Coronary artery (tissue), 2 donors: ENCODE results near the gene QTRT2.

Experiments
- DNase-seq: peaks from one replicate; pipeline ENCODE4 v3.0.0-alpha.2; 2017; ENCODE audit warnings: low spot score
- H3K27ac ChIP-seq, 2 donors: fragments of 200-600 bp; sonication (generic); one replicate each; pipeline ENCODE4 v1.5.1; 2016 to 2019
- H3K4me3 ChIP-seq: fragments of 200-600 bp; sonication (generic); 2 replicates; pipeline ENCODE4 v1.5.1; 2016; ENCODE audit warnings: mild to moderate bottlenecking, moderate library complexity
- TF ChIP-seq, protein P1 (sequence below): fragments of 200-600 bp; sonication (generic); IDR thresholded peaks from one replicate; pipeline ENCODE4 v1.5.1; 2019; ENCODE audit warnings: antibody characterized with exemption

QTRT2 gene

DNA sequence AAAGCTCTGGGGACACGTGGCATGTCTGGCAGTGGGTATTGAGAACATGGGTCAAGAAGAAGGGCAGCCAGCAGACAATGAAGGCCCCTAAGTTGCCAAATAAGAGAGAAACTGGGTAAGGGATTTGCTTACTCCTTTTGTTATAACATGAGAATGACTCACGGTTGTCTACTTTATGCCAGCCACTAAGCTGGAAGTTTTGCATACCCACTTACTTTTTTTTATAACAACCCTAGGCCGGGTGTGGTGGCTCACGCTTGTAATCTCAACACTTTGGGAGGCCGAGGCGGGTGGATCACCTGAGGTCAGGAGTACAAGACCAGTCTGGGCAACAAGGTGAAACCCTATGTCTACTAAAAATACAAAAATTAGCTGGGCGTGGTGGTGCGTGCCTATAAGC, 72.3 kb downstream of the QTRT2 start:
- no peak for DNase-seq
- Histone ChIP-seq H3K4me3 (no peak overlapping the region), H3K27ac (no peak overlapping the region)
- TF ChIP-seq, protein P1, sequence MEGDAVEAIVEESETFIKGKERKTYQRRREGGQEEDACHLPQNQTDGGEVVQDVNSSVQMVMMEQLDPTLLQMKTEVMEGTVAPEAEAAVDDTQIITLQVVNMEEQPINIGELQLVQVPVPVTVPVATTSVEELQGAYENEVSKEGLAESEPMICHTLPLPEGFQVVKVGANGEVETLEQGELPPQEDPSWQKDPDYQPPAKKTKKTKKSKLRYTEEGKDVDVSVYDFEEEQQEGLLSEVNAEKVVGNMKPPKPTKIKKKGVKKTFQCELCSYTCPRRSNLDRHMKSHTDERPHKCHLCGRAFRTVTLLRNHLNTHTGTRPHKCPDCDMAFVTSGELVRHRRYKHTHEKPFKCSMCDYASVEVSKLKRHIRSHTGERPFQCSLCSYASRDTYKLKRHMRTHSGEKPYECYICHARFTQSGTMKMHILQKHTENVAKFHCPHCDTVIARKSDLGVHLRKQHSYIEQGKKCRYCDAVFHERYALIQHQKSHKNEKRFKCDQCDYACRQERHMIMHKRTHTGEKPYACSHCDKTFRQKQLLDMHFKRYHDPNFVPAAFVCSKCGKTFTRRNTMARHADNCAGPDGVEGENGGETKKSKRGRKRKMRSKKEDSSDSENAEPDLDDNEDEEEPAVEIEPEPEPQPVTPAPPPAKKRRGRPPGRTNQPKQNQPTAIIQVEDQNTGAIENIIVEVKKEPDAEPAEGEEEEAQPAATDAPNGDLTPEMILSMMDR = no peak

GRCh38 chr3:114132500-114132899, 76.0 kb downstream of the QTRT2 start:
- Histone ChIP-seq H3K4me3 (no peak overlapping the region), H3K27ac (no peak overlapping the region)
- TF ChIP-seq, protein P1 = no peak
- DNase-seq = no peak

GRCh38 chr3:114133947-114134346, 77.4 kb downstream of the QTRT2 start:
- H3K4me3 ChIP-seq = no peak overlapping the region
- no peak for DNase-seq
- TF ChIP-seq, protein P1 = no peak

More at GRCh38 chr3:114133947-114134346, 77.4 kb downstream of the QTRT2 start:
- H3K27ac ChIP-seq = no peak overlapping the region
